GM18498 (cell line): ENCODE measurements around the gene USP17L21.
"Not testable (repeated sequence)": the region's sequence is repeated elsewhere in the genome, so short reads cannot be mapped to it uniquely, and the experiment has no call there.

ENCODE experiments used
- ATAC-seq: cut with Tn5 transposase; IDR thresholded peaks from one replicate; pipeline ENCODE4 v1.9.1; 2021; ENCODE audit warnings: mild to moderate bottlenecking, moderate library complexity; ENCODE audit not compliant: unreplicated experiment

USP17L21 gene

GRCh38 chr4:9262572-9262971, at the start of gene USP17L21:
USP17L21 (plus strand) TSS chr4:9262872; CDS start chr4:9262872, 0 bp downstream.
- ATAC-seq: not testable (repeated sequence)

- not testable (repeated sequence) for ATAC-seq
These were observed 48.0 kb upstream of the USP17L21 start for GRCh38 chr4:9214701-9215100.

GRCh38 chr4:9215105-9215504, 47.6 kb upstream of the USP17L21 start, which contains the start of gene USP17L11:
USP17L11 (plus strand) TSS chr4:9215405; CDS start chr4:9215405, 0 bp downstream.
- ATAC-seq: not testable (repeated sequence)

- ATAC-seq: not testable (repeated sequence)
These were observed 42.8 kb upstream of the USP17L21 start, which contains the start of gene USP17L12 for GRCh38 chr4:9219852-9220251. USP17L12 (plus strand) TSS chr4:9220152; CDS start chr4:9220152, 0 bp downstream.

GRCh38 chr4:9224596-9224995, 38.1 kb upstream of the USP17L21 start, which contains the start of gene USP17L13:
USP17L13 (plus strand) TSS chr4:9224896; CDS start chr4:9224896, 0 bp downstream.
- not testable (repeated sequence) for ATAC-seq

- ATAC-seq: not testable (repeated sequence)
These were observed 32.4 kb upstream of the USP17L21 start for GRCh38 chr4:9230249-9230648.

- not testable (repeated sequence) for ATAC-seq
These were observed 28.6 kb upstream of the USP17L21 start, which contains the start of gene USP17L15 for GRCh38 chr4:9234085-9234484. USP17L15 (plus strand) TSS chr4:9234385; CDS start chr4:9234385, 0 bp downstream.

- not testable (repeated sequence) for ATAC-seq
These were observed 24.2 kb upstream of the USP17L21 start for GRCh38 chr4:9238461-9238860.

- not testable (repeated sequence) for ATAC-seq
These were observed 19.1 kb upstream of the USP17L21 start, which contains the start of gene USP17L17 for GRCh38 chr4:9243579-9243978. USP17L17 (plus strand) TSS chr4:9243879; CDS start chr4:9243879, 0 bp downstream.

- ATAC-seq: not testable (repeated sequence)
These were observed 14.6 kb upstream of the USP17L21 start, which contains the start of gene USP17L18 for GRCh38 chr4:9247953-9248680. USP17L18 (plus strand) TSS chr4:9248630; CDS start chr4:9248630, 0 bp downstream.

- not testable (repeated sequence) for ATAC-seq
These were observed 9.6 kb upstream of the USP17L21 start, which contains the start of gene USP17L19 for GRCh38 chr4:9253078-9253477. USP17L19 (plus strand) TSS chr4:9253378; CDS start chr4:9253378, 0 bp downstream.

- ATAC-seq: not testable (repeated sequence)
These were observed 4.8 kb upstream of the USP17L21 start, which contains the start of gene USP17L20 for GRCh38 chr4:9257824-9258223. USP17L20 (plus strand) TSS chr4:9258124; CDS start chr4:9258124, 0 bp downstream.

- ATAC-seq: not testable (repeated sequence)
These were observed 4.6 kb downstream of the USP17L21 start, which contains the start of gene USP17L22 for GRCh38 chr4:9267319-9267718. USP17L22 (plus strand) TSS chr4:9267619; CDS start chr4:9267619, 0 bp downstream.

- not testable (repeated sequence) for ATAC-seq
These were observed 9.0 kb downstream of the USP17L21 start for GRCh38 chr4:9271719-9272118.
